ENCODE data around the gene FSTL4.

FSTL4 gene

GRCh38 chr5:133303298-133303697, 309.0 kb downstream of the FSTL4 start:
- no peaks in the 10 kb centered on the region for H3K9me2 ChIP-seq (ENCODE audit: low read depth, low read length)
- H3K4me2 ChIP-seq (ENCODE audit: low read length): no peak overlapping the region

DNA sequence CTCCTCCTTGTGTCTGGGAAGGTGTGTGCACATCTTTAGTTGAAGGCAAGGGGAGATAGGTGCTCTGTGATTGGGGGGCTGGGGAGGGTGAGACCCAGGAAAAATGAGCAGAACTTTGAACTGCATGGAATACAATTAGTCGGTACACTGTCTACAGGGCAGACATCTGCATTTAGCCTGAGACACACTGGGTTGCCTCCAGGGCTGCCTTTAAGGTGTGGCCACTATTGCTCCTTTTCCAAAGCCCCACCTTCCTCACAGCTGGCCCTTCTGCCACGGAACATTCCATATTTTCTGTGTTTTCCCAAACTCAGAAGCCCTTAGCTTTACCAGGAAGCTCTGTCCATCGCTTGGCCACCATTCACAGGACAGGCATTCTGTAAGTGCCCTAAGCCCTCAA, 312.6 kb downstream of the FSTL4 start:
- H3K27ac ChIP-seq (ENCODE audit: low read depth, low read length, poor library complexity, severe bottlenecking): no peak overlapping the region
- H3K79me2 ChIP-seq (ENCODE audit: insufficient read depth, low read length): no peaks in the 10 kb centered on the region
- no peaks in the 10 kb centered on the region for H3K9me2 ChIP-seq (ENCODE audit: low read depth, low read length)
- TF ChIP-seq EZH2 (IDR thresholded peaks at IDR 0.05; ENCODE audit: borderline replicate concordance, low read length): no peak
- TF ChIP-seq, protein P1, sequence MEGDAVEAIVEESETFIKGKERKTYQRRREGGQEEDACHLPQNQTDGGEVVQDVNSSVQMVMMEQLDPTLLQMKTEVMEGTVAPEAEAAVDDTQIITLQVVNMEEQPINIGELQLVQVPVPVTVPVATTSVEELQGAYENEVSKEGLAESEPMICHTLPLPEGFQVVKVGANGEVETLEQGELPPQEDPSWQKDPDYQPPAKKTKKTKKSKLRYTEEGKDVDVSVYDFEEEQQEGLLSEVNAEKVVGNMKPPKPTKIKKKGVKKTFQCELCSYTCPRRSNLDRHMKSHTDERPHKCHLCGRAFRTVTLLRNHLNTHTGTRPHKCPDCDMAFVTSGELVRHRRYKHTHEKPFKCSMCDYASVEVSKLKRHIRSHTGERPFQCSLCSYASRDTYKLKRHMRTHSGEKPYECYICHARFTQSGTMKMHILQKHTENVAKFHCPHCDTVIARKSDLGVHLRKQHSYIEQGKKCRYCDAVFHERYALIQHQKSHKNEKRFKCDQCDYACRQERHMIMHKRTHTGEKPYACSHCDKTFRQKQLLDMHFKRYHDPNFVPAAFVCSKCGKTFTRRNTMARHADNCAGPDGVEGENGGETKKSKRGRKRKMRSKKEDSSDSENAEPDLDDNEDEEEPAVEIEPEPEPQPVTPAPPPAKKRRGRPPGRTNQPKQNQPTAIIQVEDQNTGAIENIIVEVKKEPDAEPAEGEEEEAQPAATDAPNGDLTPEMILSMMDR (IDR thresholded peaks at IDR 0.05; ENCODE audit: low read length): no peak
- H3K27me3 ChIP-seq (ENCODE audit: insufficient read depth, low read length): peaks cover 4% of the 10 kb centered on the region; the same call in 1 of the 2 replicates
- H3K4me1 ChIP-seq (ENCODE audit: insufficient read depth, low read length, severe bottlenecking): no peaks in the 10 kb centered on the region
- no peak overlapping the region for H3K4me3 ChIP-seq (ENCODE audit: low read depth, low read length, poor library complexity, severe bottlenecking)
- no peaks in the 10 kb centered on the region for H4K20me1 ChIP-seq (ENCODE audit: insufficient read depth, low read length)
- no peaks in the 10 kb centered on the region for H3F3A ChIP-seq (ENCODE audit: insufficient read depth, low read length)
- H3K9ac ChIP-seq (ENCODE audit: low read length): no peak overlapping the region
- H3K36me3 ChIP-seq (ENCODE audit: insufficient read depth, low read length): no peaks in the 10 kb centered on the region
- no peak overlapping the region for H2AFZ ChIP-seq (ENCODE audit: low read length)
- H3K9me3 ChIP-seq (ENCODE audit: low read length): no peaks in the 10 kb centered on the region
- no peak overlapping the region for H3K4me2 ChIP-seq (ENCODE audit: low read length)

More at GRCh38 chr5:133303298-133303697, 309.0 kb downstream of the FSTL4 start:
- H3K27me3 ChIP-seq (ENCODE audit: insufficient read depth, low read length): peaks cover 4% of the 10 kb centered on the region; the same call in 1 of the 2 replicates
- no peaks in the 10 kb centered on the region for H4K20me1 ChIP-seq (ENCODE audit: insufficient read depth, low read length)
- no peaks in the 10 kb centered on the region for H3K9me3 ChIP-seq (ENCODE audit: low read length)
- no peak overlapping the region for H2AFZ ChIP-seq (ENCODE audit: low read length)
- no peaks in the 10 kb centered on the region for H3K36me3 ChIP-seq (ENCODE audit: insufficient read depth, low read length)
- no peak overlapping the region for H3K27ac ChIP-seq (ENCODE audit: low read depth, low read length, poor library complexity, severe bottlenecking)
- no peaks in the 10 kb centered on the region for H3K4me1 ChIP-seq (ENCODE audit: insufficient read depth, low read length, severe bottlenecking)
- H3K9ac ChIP-seq (ENCODE audit: low read length): no peak overlapping the region
- no peaks in the 10 kb centered on the region for H3F3A ChIP-seq (ENCODE audit: insufficient read depth, low read length)
- H3K79me2 ChIP-seq (ENCODE audit: insufficient read depth, low read length): no peaks in the 10 kb centered on the region
- H3K4me3 ChIP-seq (ENCODE audit: low read depth, low read length, poor library complexity, severe bottlenecking): no peak overlapping the region
- TF ChIP-seq, protein P1 (IDR thresholded peaks at IDR 0.05; ENCODE audit: low read length): no peak
- TF ChIP-seq EZH2 (IDR thresholded peaks at IDR 0.05; ENCODE audit: borderline replicate concordance, low read length): no peak

DNA sequence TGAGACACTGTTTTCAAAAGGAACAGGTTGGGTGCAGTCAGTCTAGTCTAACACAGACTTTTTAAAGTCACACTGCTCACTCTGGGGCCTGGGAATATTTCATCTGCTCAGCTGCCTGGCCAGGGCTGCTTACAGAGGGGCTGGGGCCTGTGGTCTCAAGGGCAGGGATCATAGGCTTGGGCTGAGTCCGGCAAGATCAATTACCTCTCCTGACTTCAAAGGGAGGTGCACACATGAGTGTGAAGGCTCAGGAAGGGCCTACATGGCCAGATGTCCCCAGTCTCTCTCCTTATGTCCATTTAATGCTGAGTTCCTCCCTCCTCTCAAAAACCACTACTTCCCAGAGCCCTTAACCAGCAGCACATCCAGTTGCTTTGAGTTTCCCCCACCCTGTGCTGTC, 313.3 kb downstream of the FSTL4 start:
- no peak overlapping the region for H3K4me3 ChIP-seq (ENCODE audit: low read depth, low read length, poor library complexity, severe bottlenecking)
- no peaks in the 10 kb centered on the region for H3K79me2 ChIP-seq (ENCODE audit: insufficient read depth, low read length)
- no peaks in the 10 kb centered on the region; the same call in 1 of the 2 replicates for H3K27me3 ChIP-seq (ENCODE audit: insufficient read depth, low read length)
- no peaks in the 10 kb centered on the region for H3K36me3 ChIP-seq (ENCODE audit: insufficient read depth, low read length)
- no peaks in the 10 kb centered on the region for H4K20me1 ChIP-seq (ENCODE audit: insufficient read depth, low read length)
- TF ChIP-seq, protein P1 (IDR thresholded peaks at IDR 0.05; ENCODE audit: low read length): no peak
- TF ChIP-seq EZH2 (IDR thresholded peaks at IDR 0.05; ENCODE audit: borderline replicate concordance, low read length): no peak
- no peak overlapping the region for H2AFZ ChIP-seq (ENCODE audit: low read length)
- H3K4me2 ChIP-seq (ENCODE audit: low read length): no peak overlapping the region
- H3K9ac ChIP-seq (ENCODE audit: low read length): no peak overlapping the region
- H3K4me1 ChIP-seq (ENCODE audit: insufficient read depth, low read length, severe bottlenecking): no peaks in the 10 kb centered on the region
- no peaks in the 10 kb centered on the region for H3F3A ChIP-seq (ENCODE audit: insufficient read depth, low read length)
- H3K9me3 ChIP-seq (ENCODE audit: low read length): no peaks in the 10 kb centered on the region
- H3K9me2 ChIP-seq (ENCODE audit: low read depth, low read length): no peaks in the 10 kb centered on the region
- no peak overlapping the region for H3K27ac ChIP-seq (ENCODE audit: low read depth, low read length, poor library complexity, severe bottlenecking)
